Measurements from ENCODE around the gene UNC5A. TPM values are rescaled to one million over a fixed set of nuclear protein-coding genes. Genes with fewer than 3 reads are reported as not detected.

UNC5A gene
- total and polyA plus RNA-seq, 11 donors, result 0.09 to 0.43 (median 0.20) TPM; not detected in 7

DNA sequence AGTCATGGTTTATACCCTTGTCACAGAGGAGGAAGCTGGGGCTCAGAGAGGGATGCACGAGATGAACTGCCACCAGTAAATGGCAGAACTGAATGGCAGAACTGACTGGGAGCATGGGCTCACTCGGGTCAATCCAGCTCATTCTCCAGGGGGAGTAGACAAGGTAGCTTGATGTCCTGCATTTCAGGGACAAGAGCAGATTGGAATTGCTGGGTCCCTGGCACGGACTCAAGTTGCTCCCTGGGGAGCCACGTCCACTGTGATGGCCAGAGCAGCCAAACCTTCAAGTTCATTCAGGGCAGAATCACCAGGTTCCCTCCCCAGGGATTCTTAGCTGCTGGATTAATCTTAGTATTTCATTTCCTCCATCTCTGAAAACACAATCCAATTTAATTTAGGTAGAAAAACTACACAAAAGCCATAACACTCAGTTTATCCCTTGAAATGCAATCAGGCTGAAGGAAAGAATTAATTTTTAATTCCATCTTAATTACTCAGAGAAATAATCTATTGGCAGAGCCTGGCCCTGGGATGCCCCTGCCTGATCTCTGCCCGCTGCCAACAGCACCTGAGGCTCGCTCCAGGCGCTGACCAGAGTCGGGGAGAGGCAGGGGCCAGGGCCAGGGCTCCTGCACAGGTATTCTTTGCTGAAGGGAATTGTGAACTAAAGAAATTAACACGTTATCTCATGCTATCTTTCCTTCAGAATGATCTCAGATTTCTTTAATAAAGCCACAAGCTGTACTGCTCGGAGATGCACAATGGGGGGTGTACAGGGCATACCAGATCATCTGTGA is 42.0 kb upstream of the UNC5A start:
- TF ChIP-seq, protein P1, sequence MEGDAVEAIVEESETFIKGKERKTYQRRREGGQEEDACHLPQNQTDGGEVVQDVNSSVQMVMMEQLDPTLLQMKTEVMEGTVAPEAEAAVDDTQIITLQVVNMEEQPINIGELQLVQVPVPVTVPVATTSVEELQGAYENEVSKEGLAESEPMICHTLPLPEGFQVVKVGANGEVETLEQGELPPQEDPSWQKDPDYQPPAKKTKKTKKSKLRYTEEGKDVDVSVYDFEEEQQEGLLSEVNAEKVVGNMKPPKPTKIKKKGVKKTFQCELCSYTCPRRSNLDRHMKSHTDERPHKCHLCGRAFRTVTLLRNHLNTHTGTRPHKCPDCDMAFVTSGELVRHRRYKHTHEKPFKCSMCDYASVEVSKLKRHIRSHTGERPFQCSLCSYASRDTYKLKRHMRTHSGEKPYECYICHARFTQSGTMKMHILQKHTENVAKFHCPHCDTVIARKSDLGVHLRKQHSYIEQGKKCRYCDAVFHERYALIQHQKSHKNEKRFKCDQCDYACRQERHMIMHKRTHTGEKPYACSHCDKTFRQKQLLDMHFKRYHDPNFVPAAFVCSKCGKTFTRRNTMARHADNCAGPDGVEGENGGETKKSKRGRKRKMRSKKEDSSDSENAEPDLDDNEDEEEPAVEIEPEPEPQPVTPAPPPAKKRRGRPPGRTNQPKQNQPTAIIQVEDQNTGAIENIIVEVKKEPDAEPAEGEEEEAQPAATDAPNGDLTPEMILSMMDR (IDR thresholded peaks at IDR 0.05), result no peak
- TF ChIP-seq POLR2A (IDR thresholded peaks at IDR 0.05), result no peak
- ATAC-seq (no peak), DNase-seq (no peak)
- 66 to 74% (median 71%) methylated on average over 10 of the region's 10 CpGs for WGBS, 4 donors
- no peak overlapping the region for H3K27ac ChIP-seq
- intact Hi-C loops (cut with DNase I), result no loop called here
- H3K36me3 ChIP-seq, result no peaks in the 10 kb centered on the region
- peaks cover 0 to 26% (median 5%) of the 10 kb centered on the region in 9 donors for H3K27me3 ChIP-seq
- no peak overlapping the region for H3K4me3 ChIP-seq
- H3K4me1 ChIP-seq, result no peaks in the 10 kb centered on the region
- H3K9me3 ChIP-seq, result peaks cover 0 to 28% (median 4%) of the 10 kb centered on the region in 12 donors

- no peak for ATAC-seq
- peaks cover 0 to 3% (median 0%) of the 10 kb centered on the region in 12 donors for H3K4me1 ChIP-seq
- H3K27me3 ChIP-seq, result peaks cover 0 to 33% (median 5%) of the 10 kb centered on the region in 9 donors
- 77 to 84% (median 82%) methylated on average over 9 of the region's 9 CpGs for whole genome bisulfite sequencing, 4 donors
- H3K27ac ChIP-seq, result no peak overlapping the region
- no peaks in the 10 kb centered on the region for H3K36me3 ChIP-seq
- peaks cover 0 to 19% (median 4%) of the 10 kb centered on the region in 12 donors for H3K9me3 ChIP-seq
- H3K4me3 ChIP-seq, result no peak overlapping the region
- intact Hi-C loops (cut with DNase I), result no loop called here
- TF ChIP-seq POLR2A (IDR thresholded peaks at IDR 0.05), result no peak
- TF ChIP-seq, protein P1 (IDR thresholded peaks at IDR 0.05), result no peak
- DNase-seq, result no peak
These were observed 40.4 kb upstream of the UNC5A start for GRCh38 chr5:176769911-176770310.

DNA sequence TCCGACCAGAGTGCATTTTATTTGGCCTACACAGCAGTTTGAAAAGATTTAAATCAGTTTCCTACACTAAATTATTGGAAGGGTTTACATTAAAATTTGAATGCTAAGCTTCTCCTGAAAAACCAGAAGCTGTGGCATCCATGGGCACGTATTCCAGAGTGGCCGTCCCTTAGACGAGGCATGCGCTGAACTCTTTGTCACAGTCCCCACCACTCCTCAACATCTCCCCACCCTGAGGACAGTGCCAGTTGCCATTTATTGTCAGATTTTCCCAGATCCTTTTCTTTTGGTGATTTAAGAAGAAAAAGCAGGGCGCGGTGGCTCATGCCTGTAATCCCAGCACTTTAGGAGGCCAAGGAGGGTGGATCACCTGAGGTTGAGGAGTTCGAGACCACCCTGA is 39.9 kb upstream of the UNC5A start:
- ATAC-seq (no peak), DNase-seq (no peak)
- Histone ChIP-seq H3K9me3 (peaks cover 0 to 14% (median 3%) of the 10 kb centered on the region in 12 donors), H3K4me1 (peaks cover 0 to 3% (median 0%) of the 10 kb centered on the region in 12 donors), H3K36me3 (no peaks in the 10 kb centered on the region), H3K27me3 (peaks cover 0 to 36% (median 5%) of the 10 kb centered on the region in 9 donors), H3K27ac (no peak overlapping the region), H3K4me3 (no peak overlapping the region)
- 93 to 97% (median 95%) methylated on average over 8 of the region's 8 CpGs for WGBS, 4 donors
- intact Hi-C loops (cut with DNase I), result no loop called here
- TF ChIP-seq, protein P1 (IDR thresholded peaks at IDR 0.05), result no peak
- no peak for TF ChIP-seq POLR2A (IDR thresholded peaks at IDR 0.05)

DNA sequence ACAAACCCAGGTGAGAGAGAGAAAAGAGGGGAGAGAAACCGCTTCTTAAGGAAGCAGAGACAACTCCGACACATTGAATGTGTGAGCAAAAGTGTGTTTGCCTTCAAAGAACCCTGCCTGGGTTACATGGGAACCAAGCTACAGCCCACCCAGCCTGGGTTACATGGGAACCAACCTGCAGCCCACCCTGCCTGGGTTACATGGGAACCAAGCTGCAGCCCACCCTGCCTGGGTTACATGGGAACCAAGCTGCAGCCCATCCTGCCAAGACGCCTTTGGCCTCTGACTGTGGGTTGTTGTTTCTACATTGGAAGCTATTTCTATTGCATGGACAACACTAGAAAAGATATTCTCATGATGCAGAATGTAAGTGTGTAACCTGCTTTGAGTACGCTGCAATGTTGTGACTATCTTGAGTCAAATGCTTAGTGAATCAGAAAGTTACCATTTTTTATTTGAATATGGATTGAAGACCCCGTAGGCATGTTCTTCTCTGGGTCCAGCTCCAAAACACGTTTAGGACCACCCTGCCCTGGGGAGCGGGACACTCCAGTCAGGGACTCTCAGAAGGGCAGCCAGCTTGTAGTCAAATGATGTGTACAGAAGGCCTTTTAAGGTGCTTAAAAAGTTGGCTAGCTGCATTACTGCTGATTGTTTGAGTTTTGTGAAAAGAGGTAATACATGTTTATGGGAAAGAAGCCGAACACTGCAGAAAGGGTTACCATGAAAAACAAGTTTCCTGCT is 39.1 kb upstream of the UNC5A start:
- ATAC-seq (no peak), DNase-seq (no peak)
- intact Hi-C loops (cut with DNase I), result no loop called here
- Histone ChIP-seq H3K27ac (no peak overlapping the region), H3K4me1 (peaks cover 0 to 3% (median 0%) of the 10 kb centered on the region in 12 donors), H3K4me3 (no peak overlapping the region), H3K9me3 (peaks cover 0 to 6% (median 0%) of the 10 kb centered on the region in 12 donors), H3K27me3 (peaks cover 0 to 40% (median 5%) of the 10 kb centered on the region in 9 donors), H3K36me3 (no peaks in the 10 kb centered on the region)
- 85 to 92% (median 88%) methylated on average over 8 of the region's 8 CpGs for WGBS, 4 donors
- no peak for TF ChIP-seq POLR2A (IDR thresholded peaks at IDR 0.05)
- TF ChIP-seq, protein P1 (IDR thresholded peaks at IDR 0.05), result no peak

Data from heart left ventricle (tissue), 16 donors.